EL (cell line): ENCODE measurements around the gene PLSCR4.
A peak's percentile ranks its signal among the peaks of the same experiment; 100 is the strongest.
"Not testable (repeated sequence)": the region's sequence is repeated elsewhere in the genome, so short reads cannot be mapped to it uniquely, and the experiment has no call there.

Experiments
- DNase-seq: peaks from one replicate; pipeline ENCODE4 v3.0.0-alpha.2; 2016

The PLSCR4 gene

GRCh38 chr3:146250449-146251382 lies at the start of gene PLSCR4:
TSS of gene PLSCR4 (minus strand) at chr3:146251105. CDS start at chr3:146222071, 29,034 bp downstream.
- DNase-seq: peak; percentile 78

GRCh38 chr3:146293401-146293800 lies 42.5 kb upstream of the PLSCR4 start:
- DNase-seq: not testable (repeated sequence)

- no peak for DNase-seq
Observed at GRCh38 chr3:146283781-146284445, 33.0 kb upstream of the PLSCR4 start.

GRCh38 chr3:146280864-146281263 lies 30.0 kb upstream of the PLSCR4 start:
- peak; percentile 23 for DNase-seq

- no peak for DNase-seq
Observed at GRCh38 chr3:146279951-146280350, 29.0 kb upstream of the PLSCR4 start.

GRCh38 chr3:146279013-146279412 lies 28.1 kb upstream of the PLSCR4 start:
- no peak for DNase-seq

GRCh38 chr3:146277953-146278631 lies 27.2 kb upstream of the PLSCR4 start:
- peak; percentile 78 for DNase-seq

GRCh38 chr3:146275476-146275875 lies 24.6 kb upstream of the PLSCR4 start:
- no peak for DNase-seq

GRCh38 chr3:146274833-146275232 lies 23.9 kb upstream of the PLSCR4 start:
- DNase-seq: peak; percentile 67

GRCh38 chr3:146273721-146274407 lies 23.0 kb upstream of the PLSCR4 start:
- DNase-seq: no peak

GRCh38 chr3:146271180-146271579 lies 20.3 kb upstream of the PLSCR4 start:
- DNase-seq: no peak

- DNase-seq: no peak
Observed at GRCh38 chr3:146269271-146269670, 18.4 kb upstream of the PLSCR4 start.

- no peak for DNase-seq
Observed at GRCh38 chr3:146268535-146269219, 17.8 kb upstream of the PLSCR4 start.

- DNase-seq: no peak
Observed at GRCh38 chr3:146265720-146266119, 14.8 kb upstream of the PLSCR4 start.

GRCh38 chr3:146262371-146263110 lies 11.6 kb upstream of the PLSCR4 start:
- peak; percentile 43 for DNase-seq

GRCh38 chr3:146259880-146260589 lies 9.1 kb upstream of the PLSCR4 start:
- no peak for DNase-seq

GRCh38 chr3:146256851-146257486 lies 6.1 kb upstream of the PLSCR4 start:
- DNase-seq: peak; percentile 59

GRCh38 chr3:146252445-146252844 lies 1.5 kb upstream of the PLSCR4 start:
- DNase-seq: not testable (repeated sequence)

GRCh38 chr3:146249921-146250320 lies 984 bp downstream of the PLSCR4 start:
- no peak for DNase-seq

- DNase-seq: no peak
Observed at GRCh38 chr3:146247911-146248310, 3.0 kb downstream of the PLSCR4 start.
